Mesothelial cell of epicardium (in vitro differentiated cells): ENCODE data around the gene ARHGAP8. TPM values are rescaled to one million over a fixed set of nuclear protein-coding genes. Genes with fewer than 3 reads are reported as not detected.

Experiments used
- DNase-seq, 2 experiments: peaks; one replicate each; pipeline ENCODE4 v3.0.0; 2021; ENCODE audit warnings: low spot score in 2 of 2; ENCODE audit not compliant: unreplicated experiment in 2 of 2
- H3K27ac Mint-ChIP-seq: 2 replicates; pipeline ENCODE4 v1.8.0; 2021; ENCODE audit warnings: mixed read lengths
- H3K27me3 Mint-ChIP-seq: 2 replicates; pipeline ENCODE4 v1.8.0; 2021; ENCODE audit warnings: low read depth, mixed read lengths
- H3K36me3 Mint-ChIP-seq: 2 replicates; pipeline ENCODE4 v1.8.0; 2021; ENCODE audit warnings: mixed read lengths
- H3K4me1 Mint-ChIP-seq: 2 replicates; pipeline ENCODE4 v1.8.0; 2021; ENCODE audit warnings: mixed read lengths
- H3K4me3 Mint-ChIP-seq: 2 replicates; pipeline ENCODE4 v1.8.0; 2021; ENCODE audit warnings: mild to moderate bottlenecking, moderate library complexity, mixed read lengths
- H3K9me3 Mint-ChIP-seq: 2 replicates; pipeline ENCODE4 v1.8.0; 2021; ENCODE audit warnings: mixed read lengths
- total RNA-seq: library from RNA; stranded (reverse); gene quantifications from 3 replicates; pipeline ENCODE4 v1.2.1, GENCODE V29; 2021
- TF ChIP-seq, protein P1 (sequence below): fragments of 200-600 bp; sonication (generic); IDR thresholded peaks from one replicate; pipeline ENCODE4 v1.5.0; 2021; ENCODE audit warnings: antibody characterized with exemption; ENCODE audit not compliant: unreplicated experiment

The ARHGAP8 gene
- total RNA-seq, 1 donor from 2014 or later, result 166 TPM

- Mint-ChIP-seq H3K27ac (no peak overlapping the region), H3K4me3 (no peak overlapping the region), H3K27me3 (no peaks in the 10 kb centered on the region), H3K9me3 (peaks cover 5% of the 10 kb centered on the region), H3K4me1 (peaks cover 2% of the 10 kb centered on the region), H3K36me3 (peaks cover 35% of the 10 kb centered on the region)
- DNase-seq, result no peak
- TF ChIP-seq, protein P1, sequence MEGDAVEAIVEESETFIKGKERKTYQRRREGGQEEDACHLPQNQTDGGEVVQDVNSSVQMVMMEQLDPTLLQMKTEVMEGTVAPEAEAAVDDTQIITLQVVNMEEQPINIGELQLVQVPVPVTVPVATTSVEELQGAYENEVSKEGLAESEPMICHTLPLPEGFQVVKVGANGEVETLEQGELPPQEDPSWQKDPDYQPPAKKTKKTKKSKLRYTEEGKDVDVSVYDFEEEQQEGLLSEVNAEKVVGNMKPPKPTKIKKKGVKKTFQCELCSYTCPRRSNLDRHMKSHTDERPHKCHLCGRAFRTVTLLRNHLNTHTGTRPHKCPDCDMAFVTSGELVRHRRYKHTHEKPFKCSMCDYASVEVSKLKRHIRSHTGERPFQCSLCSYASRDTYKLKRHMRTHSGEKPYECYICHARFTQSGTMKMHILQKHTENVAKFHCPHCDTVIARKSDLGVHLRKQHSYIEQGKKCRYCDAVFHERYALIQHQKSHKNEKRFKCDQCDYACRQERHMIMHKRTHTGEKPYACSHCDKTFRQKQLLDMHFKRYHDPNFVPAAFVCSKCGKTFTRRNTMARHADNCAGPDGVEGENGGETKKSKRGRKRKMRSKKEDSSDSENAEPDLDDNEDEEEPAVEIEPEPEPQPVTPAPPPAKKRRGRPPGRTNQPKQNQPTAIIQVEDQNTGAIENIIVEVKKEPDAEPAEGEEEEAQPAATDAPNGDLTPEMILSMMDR, result no peak
These were observed 34.2 kb downstream of the ARHGAP8 start for GRCh38 chr22:44786610-44787009.

GRCh38 chr22:44787832-44788231 lies 35.5 kb downstream of the ARHGAP8 start:
- no peak for DNase-seq
- Mint-ChIP-seq H3K27ac (no peak overlapping the region), H3K27me3 (no peaks in the 10 kb centered on the region), H3K4me3 (no peak overlapping the region), H3K4me1 (peaks cover under 1% of the 10 kb centered on the region), H3K9me3 (peaks cover 5% of the 10 kb centered on the region), H3K36me3 (peaks cover 41% of the 10 kb centered on the region)
- TF ChIP-seq, protein P1, result no peak

DNA sequence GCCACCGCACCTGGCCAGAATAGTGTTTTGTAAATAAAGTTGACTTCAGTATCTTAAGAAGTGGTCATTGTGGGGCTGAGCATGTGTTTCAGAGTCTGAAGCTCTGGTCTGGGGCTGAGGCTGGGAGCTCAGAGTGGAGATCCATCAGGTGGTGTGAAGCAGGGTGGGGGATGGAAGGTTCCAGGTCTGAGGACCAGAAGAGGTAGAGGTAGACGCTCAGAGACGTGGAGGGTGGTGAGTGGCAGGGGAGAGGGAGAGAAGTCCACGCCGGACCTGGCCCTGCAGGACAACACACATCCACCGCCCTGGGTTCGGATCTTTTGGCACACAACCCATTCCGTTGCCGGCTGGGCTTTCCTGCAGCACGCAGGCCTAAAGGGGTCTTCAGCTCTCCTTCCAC lies 40.7 kb downstream of the ARHGAP8 start:
- H3K27me3 Mint-ChIP-seq, result no peaks in the 10 kb centered on the region
- H3K4me3 Mint-ChIP-seq, result no peak overlapping the region
- H3K9me3 Mint-ChIP-seq, result no peaks in the 10 kb centered on the region
- peaks cover 32% of the 10 kb centered on the region for H3K4me1 Mint-ChIP-seq
- H3K27ac Mint-ChIP-seq, result peak overlapping the region; percentile 74
- DNase-seq, result no peak
- H3K36me3 Mint-ChIP-seq, result peaks cover 25% of the 10 kb centered on the region
- TF ChIP-seq, protein P1, result no peak

- Mint-ChIP-seq H3K36me3 (peaks cover 24% of the 10 kb centered on the region), H3K4me3 (no peak overlapping the region), H3K9me3 (no peaks in the 10 kb centered on the region), H3K27me3 (no peaks in the 10 kb centered on the region), H3K4me1 (peaks cover 32% of the 10 kb centered on the region), H3K27ac (peak overlapping the region; percentile 74)
- TF ChIP-seq, protein P1, result no peak
- DNase-seq, result no peak
These were observed 41.3 kb downstream of the ARHGAP8 start for GRCh38 chr22:44793506-44794172.

DNA sequence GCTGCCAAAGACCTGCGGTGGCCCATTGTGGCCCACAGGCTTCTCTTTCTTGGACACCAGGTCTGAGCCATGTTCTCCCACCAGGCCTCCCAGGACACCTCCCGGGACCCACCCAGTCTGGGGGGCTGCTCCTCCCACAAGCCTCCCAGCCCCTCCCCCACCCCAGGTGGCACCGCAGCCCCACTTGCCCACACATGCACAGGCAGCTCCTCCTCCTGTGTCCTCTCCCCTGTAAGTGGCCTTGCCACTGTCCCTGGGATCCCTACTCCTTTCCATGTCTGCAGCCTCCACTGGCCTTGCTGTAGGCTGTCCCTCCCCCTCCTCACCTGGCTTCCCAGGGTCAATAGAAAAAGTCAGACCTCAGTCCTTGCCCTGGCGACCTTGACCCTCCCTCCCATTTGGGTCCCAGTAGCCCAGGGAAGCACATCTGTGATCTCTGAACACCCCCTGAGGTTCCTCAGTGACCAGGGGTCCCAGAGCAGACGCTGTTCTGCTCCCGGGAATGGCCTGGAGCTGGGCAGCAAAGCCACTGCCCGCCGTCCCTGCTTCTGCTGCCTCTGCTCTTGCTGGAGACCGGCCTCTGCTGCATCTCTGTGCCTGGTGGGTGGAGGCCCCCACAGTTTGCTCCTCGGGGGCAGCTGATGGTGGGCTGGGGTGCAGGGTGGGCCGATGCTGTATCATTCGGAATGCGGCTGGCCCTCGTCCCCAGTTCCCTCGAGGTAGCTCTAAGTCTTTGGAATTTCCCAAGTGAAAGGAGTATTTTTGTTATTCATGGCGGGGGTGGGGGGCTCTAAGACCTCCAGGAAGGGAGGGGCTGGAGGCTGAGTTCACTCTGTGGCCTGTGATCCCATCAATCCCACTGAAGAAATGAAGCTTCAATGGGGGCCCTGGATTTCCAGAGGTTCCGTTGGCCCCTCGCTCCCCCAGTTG lies 43.6 kb downstream of the ARHGAP8 start:
- Mint-ChIP-seq H3K4me3 (no peak overlapping the region), H3K36me3 (peaks cover 13% of the 10 kb centered on the region), H3K9me3 (no peaks in the 10 kb centered on the region), H3K27me3 (no peaks in the 10 kb centered on the region), H3K27ac (peak overlapping the region; percentile 66), H3K4me1 (peaks cover 40% of the 10 kb centered on the region)
- TF ChIP-seq, protein P1, result no peak
- DNase-seq, result no peak
